HepG2 (cell line): Measurements from ENCODE around the gene PIGV. TPM values are rescaled to one million over a fixed set of nuclear protein-coding genes. Genes with fewer than 3 reads are reported as not detected.
A peak's percentile ranks its signal among the peaks of the same experiment; 100 is the strongest.

ENCODE experiments used
- ATAC-seq: fragments of 200-7000 bp; cut with Tn5 transposase; 3 replicates; pipeline ENCODE4 v1.9.1; 2020; ENCODE audit warnings: mild to moderate bottlenecking, moderate library complexity
- BruUV-seq: library from RNA; stranded (reverse); fragments of 400-500 nt; replicated peaks from 2 replicates; lab custom pipeline; 2021; lab: Mats Ljungman, UMichigan
- CTCF ChIA-PET: fragments of 300-600 bp; formaldehyde crosslinking; extraction: SDS; loops from one replicate; lab custom pipeline; 2021; ENCODE audit warnings: low total read pairs, inconsistent platforms, low intra/inter-chr PET ratio; lab: Yijun Ruan, JAX
- POLR2A ChIA-PET: fragments of 350-600 bp; sonication (Branson Sonifier 250); formaldehyde crosslinking; loops from one replicate; lab custom pipeline; 2020; ENCODE audit warnings: antibody characterized with exemption, inconsistent platforms; lab: Yijun Ruan, JAX
- DNase-seq: peaks from one replicate; pipeline ENCODE4 v3.0.0-alpha.2; 2015; ENCODE audit warnings: low spot score
- FAIRE-seq: peaks from 3 replicates; lab custom pipeline; 2011; peaks lifted over from hg19 to GRCh38; lab: Jason Lieb, UNC
- H2AFZ ChIP-seq: one replicate; pipeline ENCODE4 v1.6.1; 2011; ENCODE audit warnings: low read length, inconsistent platforms
- H3K27ac ChIP-seq: fragments of 300-600 bp; 3 replicates; pipeline ENCODE4 v1.8.0; 2011; ENCODE audit warnings: mixed run types, mild to moderate bottlenecking, mixed read lengths, low read length, inconsistent platforms; ENCODE audit not compliant: insufficient read depth; ENCODE audit errors: extremely low read length
- H3K27me3 ChIP-seq, 2 experiments: fragments of 200-600 bp in 1 of 2; 2 replicates in 1 of 2; 3 replicates in 1 of 2; pipeline versions ENCODE4 v1.6.0 to v1.8.0; 2011; ENCODE audit warnings: low read length in 2 of 2, mild to moderate bottlenecking in 2 of 2, moderate library complexity in 2 of 2, inconsistent platforms in 1 of 2; ENCODE audit not compliant: insufficient read depth in 2 of 2, control insufficient read depth in 1 of 2
- H3K36me3 ChIP-seq, 2 experiments: fragments of 200-600 bp in 1 of 2; replicated peaks in 1 of 2; 2 replicates in 1 of 2; 3 replicates in 1 of 2; pipeline versions ENCODE4 v1.5.1 to v1.8.0; 2011; ENCODE audit warnings: low read length in 2 of 2, inconsistent platforms in 1 of 2; ENCODE audit not compliant: insufficient read depth in 2 of 2, control insufficient read depth in 1 of 2
- H3K4me1 ChIP-seq: 2 replicates; pipeline ENCODE4 v1.5.1; 2012; ENCODE audit warnings: low read length, inconsistent platforms; ENCODE audit not compliant: insufficient read depth
- H3K4me2 ChIP-seq: 2 replicates; pipeline ENCODE4 v1.6.0; 2011; ENCODE audit warnings: low read depth, low read length, inconsistent platforms
- H3K4me3 ChIP-seq, 3 experiments: fragments of 200-600 bp in 1 of 3; sonication (generic), shearing (Covaris generic) in 1 of 3; replicated peaks in 1 of 3; 2 replicates each; pipeline ENCODE4 v1.5.1; 2011 to 2016; ENCODE audit warnings: low read length in 3 of 3, inconsistent platforms in 2 of 3, low read depth in 2 of 3, mild to moderate bottlenecking in 2 of 3, control low read depth in 1 of 3, mixed read lengths in 1 of 3; ENCODE audit not compliant: insufficient read depth in 1 of 3
- H3K79me2 ChIP-seq: one replicate; pipeline ENCODE4 v1.6.1; 2011; ENCODE audit warnings: low read length, inconsistent platforms; ENCODE audit not compliant: insufficient read depth
- H3K9ac ChIP-seq: 2 replicates; pipeline ENCODE4 v1.6.0; 2011; ENCODE audit warnings: mild to moderate bottlenecking, low read depth, low read length, inconsistent platforms; ENCODE audit not compliant: insufficient read depth
- H3K9me3 ChIP-seq: 2 replicates; pipeline ENCODE4 v1.5.1; 2012; ENCODE audit warnings: mild to moderate bottlenecking, low read length
- H4K20me1 ChIP-seq: 2 replicates; pipeline ENCODE4 v1.6.0; 2011; ENCODE audit warnings: inconsistent platforms, mild to moderate bottlenecking, low read length, moderate library complexity; ENCODE audit not compliant: insufficient read depth
- ARNTL ChIP-seq: sonication (generic); formaldehyde crosslinking; IDR thresholded peaks from 2 replicates; pipeline ENCODE4 v1.4.0; 2020; ENCODE audit warnings: mild to moderate bottlenecking, missing genetic modification reagents
- HCFC1 ChIP-seq: fragments of 150-350 bp; IDR thresholded peaks from 2 replicates; pipeline ENCODE4 v1.6.1; 2014; ENCODE audit warnings: low read depth, low read length
- HDAC1 ChIP-seq: sonication (generic); formaldehyde crosslinking; IDR thresholded peaks from 2 replicates; pipeline ENCODE4 v1.5.1; 2020; ENCODE audit warnings: mild to moderate bottlenecking, missing genetic modification reagents
- IKZF1 ChIP-seq: fragments of 450-650 bp; IDR thresholded peaks from 2 replicates; pipeline ENCODE4 v1.7.1; 2016
- IRX3 ChIP-seq: sonication (generic); formaldehyde crosslinking; IDR thresholded peaks from 2 replicates; pipeline ENCODE4 v1.8.1; 2023; ENCODE audit warnings: mild to moderate bottlenecking, low read depth, missing genetic modification reagents, borderline replicate concordance
- MAFK ChIP-seq, 2 experiments: IDR thresholded peaks in 1 of 2; conservative IDR thresholded peaks in 1 of 2; 2 replicates each; pipeline ENCODE4 v1.6.1; 2011; ENCODE audit warnings: improper control_type of control experiment in 2 of 2, low read length in 2 of 2
- NFE2L1 ChIP-seq: sonication (generic); formaldehyde crosslinking; IDR thresholded peaks from 2 replicates; pipeline ENCODE4 v1.4.0; 2020; ENCODE audit warnings: missing genetic modification reagents, mild to moderate bottlenecking, borderline replicate concordance
- SIN3B ChIP-seq: fragments of 150-350 bp; IDR thresholded peaks from 2 replicates; pipeline ENCODE4 v1.6.1; 2014; ENCODE audit warnings: low read length
- SYNCRIP ChIP-seq: fragments of 200-400 bp; formaldehyde crosslinking; IDR thresholded peaks from 2 replicates; pipeline ENCODE4 v1.6.1; 2018; ENCODE audit warnings: mild to moderate bottlenecking, low read depth, low read length; ENCODE audit not compliant: insufficient read depth
- ZNF484 ChIP-seq: sonication (generic); formaldehyde crosslinking; IDR thresholded peaks from 2 replicates; pipeline ENCODE4 v1.5.1; 2020; ENCODE audit warnings: mild to moderate bottlenecking, low read depth, missing genetic modification reagents, borderline replicate concordance
- ZNF598 ChIP-seq: sonication (generic); formaldehyde crosslinking; IDR thresholded peaks from 2 replicates; pipeline ENCODE4 v1.5.1; 2020; ENCODE audit warnings: mild to moderate bottlenecking, missing genetic modification reagents, borderline replicate concordance
- ZNF619 ChIP-seq: sonication (generic); formaldehyde crosslinking; IDR thresholded peaks from 2 replicates; pipeline ENCODE4 v1.4.0; 2020; ENCODE audit warnings: mild to moderate bottlenecking, missing genetic modification reagents
- ZNF652 ChIP-seq: IDR thresholded peaks from 2 replicates; pipeline ENCODE4 v1.6.1; 2016; ENCODE audit warnings: low read depth, borderline replicate concordance
- ZNF660 ChIP-seq: sonication (generic); formaldehyde crosslinking; IDR thresholded peaks from 2 replicates; pipeline ENCODE4 v1.5.1; 2020; ENCODE audit warnings: mild to moderate bottlenecking, low read depth, missing genetic modification reagents, borderline replicate concordance
- ZNF720 ChIP-seq: sonication (generic); formaldehyde crosslinking; IDR thresholded peaks from 2 replicates; pipeline ENCODE4 v1.4.0; 2020; ENCODE audit warnings: missing genetic modification reagents
- ZSCAN20 ChIP-seq: sonication (generic); formaldehyde crosslinking; IDR thresholded peaks from 2 replicates; pipeline ENCODE4 v1.4.0; 2020; ENCODE audit warnings: missing genetic modification reagents, mild to moderate bottlenecking, borderline replicate concordance
- ZSCAN30 ChIP-seq: sonication (generic); formaldehyde crosslinking; IDR thresholded peaks from 2 replicates; pipeline ENCODE4 v1.5.0; 2020; ENCODE audit warnings: mild to moderate bottlenecking, missing genetic modification reagents
- WGBS: methylation state at CpG from one replicate; pipeline ENCODE4 v1.1.6; 2017; ENCODE audit warnings: low lambda C conversion rate; 5-methylcytosine and 5-hydroxymethylcytosine counted together
- in situ Hi-C: cut with HindIII; loops from 2 replicates; pipeline ENCODE4 v1.10.0; 2017; ENCODE audit warnings: low pct_unique_long_range_greater_than_20kb; ENCODE audit not compliant: extremely low pct_ligation_motif_present
- intact Hi-C: fragments of 100-400 bp; cut with micrococcal nuclease; formaldehyde crosslinking; loops from one replicate; pipeline ENCODE4 v1.10.0; 2022; ENCODE audit not compliant: unreplicated experiment
- polyA plus RNA-seq, 8 experiments: library from polyadenylated mRNA; depleted of rRNA in 3 of 8; stranded (reverse) in 7 of 8; unstranded in 1 of 8; fragments of >200 nt; fragmentation: Illumina TruSeq in 4 of 8; extraction: Trizol in 4 of 8; gene quantifications; 2 replicates each; pipeline versions ENCODE4 v1.2.1 to v1.2.3, GENCODE V29; 2011 to 2016; ENCODE audit warnings: low read depth in 4 of 8, missing spikeins in 1 of 8, mixed read lengths in 1 of 8; ENCODE audit not compliant: insufficient read depth in 1 of 8
- total RNA-seq, 5 experiments: library from RNA; depleted of rRNA; stranded (reverse); fragments of >200 nt; fragmentation: Illumina TruSeq; extraction: Trizol; gene quantifications; 2 replicates each; pipeline ENCODE4 v1.2.3, GENCODE V29; 2016; ENCODE audit warnings: low read depth in 1 of 5
- TF ChIP-seq, protein P1 (sequence below): sonication (generic); formaldehyde crosslinking; IDR thresholded peaks from 2 replicates; pipeline ENCODE4 v1.4.0; 2020; ENCODE audit warnings: missing genetic modification reagents, borderline replicate concordance
- TF ChIP-seq, protein P2 (sequence below): sonication (generic); formaldehyde crosslinking; conservative IDR thresholded peaks from 2 replicates; pipeline ENCODE4 v1.4.0; 2020; ENCODE audit warnings: missing genetic modification reagents

Gene PIGV
- total and polyA plus RNA-seq, 2 of the 13 experiments (the other 11 are each of a cell fraction or from before 2014, with no cell fraction given): 13.5 to 22.7 TPM

DNA sequence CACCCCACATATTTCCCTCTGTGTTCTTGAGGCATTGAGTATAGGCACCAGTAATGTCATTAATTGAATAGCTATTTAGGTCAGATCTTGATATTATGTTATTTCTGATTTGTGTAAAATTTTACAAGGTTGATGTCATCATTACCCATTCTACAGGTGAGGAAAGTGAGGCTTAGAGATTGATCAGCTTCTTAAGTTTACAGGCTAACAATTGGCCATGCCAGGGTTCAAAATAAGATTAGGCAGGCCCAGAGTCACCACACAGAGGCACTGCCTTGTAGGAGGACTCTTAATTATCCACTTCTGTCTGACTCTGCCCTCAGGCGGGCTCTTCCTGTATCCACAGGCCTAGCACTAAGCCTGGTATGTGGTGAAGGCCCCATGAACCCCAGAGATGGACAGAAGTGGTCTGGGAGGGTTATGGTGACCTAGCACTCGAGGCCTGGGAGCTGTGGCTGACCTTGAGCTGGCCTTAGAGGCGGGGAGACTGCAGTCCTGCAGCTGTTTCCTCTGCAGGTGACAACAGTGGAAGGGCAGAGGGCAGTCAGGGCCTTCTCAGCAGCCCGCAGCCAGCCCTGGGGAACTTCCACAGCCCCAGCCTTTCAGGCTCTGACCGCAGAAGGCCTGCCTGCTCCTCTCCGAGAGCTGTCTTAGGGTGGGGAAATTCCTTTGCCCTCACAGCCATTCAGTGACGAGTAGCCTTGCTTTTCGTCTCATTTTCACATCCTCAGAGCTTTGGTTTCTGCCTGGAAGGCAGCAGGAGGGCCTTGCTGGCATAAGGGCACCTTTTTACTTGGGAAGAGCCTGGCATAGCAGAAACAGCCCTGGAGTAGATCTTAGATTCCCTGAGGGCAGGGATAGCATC, 51.0 kb downstream of the PIGV start:
- CTCF ChIA-PET: interaction anchor here (1.2 kb wide), 1 partner anchor 29 kb away, joined by 3 read pairs; no protein-coding TSS in a partner anchor
- Histone ChIP-seq H3K4me1 (peaks cover 30% of the 10 kb centered on the region), H3K9me3 (no peaks in the 10 kb centered on the region), H2AFZ (no peak overlapping the region), H3K27ac (peak overlapping the region; percentile 70), H3K4me2 (peak overlapping the region; percentile 35), H3K9ac (peak overlapping the region; percentile 50), H3K27me3 (no peaks in the 10 kb centered on the region), H4K20me1 (no peaks in the 10 kb centered on the region), H3K79me2 (no peaks in the 10 kb centered on the region), H3K4me3 (no peak overlapping the region), H3K36me3 (peaks cover 7 to 30% of the 10 kb centered on the region in 2 experiments; a peak in 4 of 5 replicates)
- no TSS peak for BruUV-seq
- DNase-seq (peak; percentile 78), ATAC-seq (peak; percentile 96), FAIRE-seq (peak; percentile 90)
- in situ Hi-C loops: no loop called here
- POLR2A ChIA-PET: interaction anchor here (0.6 to 1.9 kb wide), 10 partner anchors 9 to 407 kb away, joined by 3 to 7 read pairs (median 3); partner anchors contain the start of genes DHDDS and GPN2
- intact Hi-C loops: loop anchor here (1.0 kb wide), 1 partner anchor 9 kb away; no protein-coding TSS in a partner anchor
- WGBS: 15% methylated on average over 6 of the region's 8 CpGs
- TF ChIP-seq ARNTL (CRISPR knock-in tag) (0 out of 2 replicates have a peak, but pooled peaks have one; percentile 13), IRX3 (CRISPR knock-in tag) (no peak), ZNF484 (CRISPR knock-in tag) (no peak), ZNF720 (CRISPR knock-in tag) (no peak), ZNF619 (no peak), ZNF660 (CRISPR knock-in tag) (no peak), ZSCAN20 (CRISPR knock-in tag) (no peak), ZSCAN30 (CRISPR knock-in tag) (no peak), IKZF1 (no peak), ZNF652 (CRISPR knock-in tag) (no peak), ZNF598 (no peak), MAFK (conservative IDR thresholded peaks at IDR 0.05 in 1 of 2, IDR thresholded peaks at IDR 0.05 in 1 of 2; ENCODE audit: low read length in 2 of 2) (no peak), HDAC1 (CRISPR knock-in tag) (peak; percentile 65; the same call in 1 of the 2 replicates), SYNCRIP (no peak), SIN3B (no peak), NFE2L1 (CRISPR knock-in tag) (no peak), HCFC1 (no peak)
- TF ChIP-seq, protein P1, sequence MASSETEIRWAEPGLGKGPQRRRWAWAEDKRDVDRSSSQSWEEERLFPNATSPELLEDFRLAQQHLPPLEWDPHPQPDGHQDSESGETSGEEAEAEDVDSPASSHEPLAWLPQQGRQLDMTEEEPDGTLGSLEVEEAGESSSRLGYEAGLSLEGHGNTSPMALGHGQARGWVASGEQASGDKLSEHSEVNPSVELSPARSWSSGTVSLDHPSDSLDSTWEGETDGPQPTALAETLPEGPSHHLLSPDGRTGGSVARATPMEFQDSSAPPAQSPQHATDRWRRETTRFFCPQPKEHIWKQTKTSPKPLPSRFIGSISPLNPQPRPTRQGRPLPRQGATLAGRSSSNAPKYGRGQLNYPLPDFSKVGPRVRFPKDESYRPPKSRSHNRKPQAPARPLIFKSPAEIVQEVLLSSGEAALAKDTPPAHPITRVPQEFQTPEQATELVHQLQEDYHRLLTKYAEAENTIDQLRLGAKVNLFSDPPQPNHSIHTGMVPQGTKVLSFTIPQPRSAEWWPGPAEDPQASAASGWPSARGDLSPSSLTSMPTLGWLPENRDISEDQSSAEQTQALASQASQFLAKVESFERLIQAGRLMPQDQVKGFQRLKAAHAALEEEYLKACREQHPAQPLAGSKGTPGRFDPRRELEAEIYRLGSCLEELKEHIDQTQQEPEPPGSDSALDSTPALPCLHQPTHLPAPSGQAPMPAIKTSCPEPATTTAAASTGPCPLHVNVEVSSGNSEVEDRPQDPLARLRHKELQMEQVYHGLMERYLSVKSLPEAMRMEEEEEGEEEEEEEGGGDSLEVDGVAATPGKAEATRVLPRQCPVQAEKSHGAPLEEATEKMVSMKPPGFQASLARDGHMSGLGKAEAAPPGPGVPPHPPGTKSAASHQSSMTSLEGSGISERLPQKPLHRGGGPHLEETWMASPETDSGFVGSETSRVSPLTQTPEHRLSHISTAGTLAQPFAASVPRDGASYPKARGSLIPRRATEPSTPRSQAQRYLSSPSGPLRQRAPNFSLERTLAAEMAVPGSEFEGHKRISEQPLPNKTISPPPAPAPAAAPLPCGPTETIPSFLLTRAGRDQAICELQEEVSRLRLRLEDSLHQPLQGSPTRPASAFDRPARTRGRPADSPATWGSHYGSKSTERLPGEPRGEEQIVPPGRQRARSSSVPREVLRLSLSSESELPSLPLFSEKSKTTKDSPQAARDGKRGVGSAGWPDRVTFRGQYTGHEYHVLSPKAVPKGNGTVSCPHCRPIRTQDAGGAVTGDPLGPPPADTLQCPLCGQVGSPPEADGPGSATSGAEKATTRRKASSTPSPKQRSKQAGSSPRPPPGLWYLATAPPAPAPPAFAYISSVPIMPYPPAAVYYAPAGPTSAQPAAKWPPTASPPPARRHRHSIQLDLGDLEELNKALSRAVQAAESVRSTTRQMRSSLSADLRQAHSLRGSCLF (CRISPR knock-in tag): no peak
- TF ChIP-seq, protein P2, sequence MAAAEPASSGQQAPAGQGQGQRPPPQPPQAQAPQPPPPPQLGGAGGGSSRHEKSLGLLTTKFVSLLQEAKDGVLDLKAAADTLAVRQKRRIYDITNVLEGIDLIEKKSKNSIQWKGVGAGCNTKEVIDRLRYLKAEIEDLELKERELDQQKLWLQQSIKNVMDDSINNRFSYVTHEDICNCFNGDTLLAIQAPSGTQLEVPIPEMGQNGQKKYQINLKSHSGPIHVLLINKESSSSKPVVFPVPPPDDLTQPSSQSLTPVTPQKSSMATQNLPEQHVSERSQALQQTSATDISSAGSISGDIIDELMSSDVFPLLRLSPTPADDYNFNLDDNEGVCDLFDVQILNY (CRISPR knock-in tag): no peak
